Fibroblast of the aortic adventitia (primary cell): ENCODE measurements around the gene HKDC1. TPM values are rescaled to one million over a fixed set of nuclear protein-coding genes. Genes with fewer than 3 reads are reported as not detected.

Experiments used
- DNase-seq: peaks from one replicate; pipeline ENCODE4 v3.0.0-alpha.2; 2010; ENCODE audit warnings: low read depth
- H3K4me3 ChIP-seq: 2 replicates; pipeline ENCODE4 v1.5.1; 2011; ENCODE audit warnings: low read depth, mild to moderate bottlenecking, control low read depth, low read length, moderate library complexity
- total RNA-seq: library from RNA; depleted of rRNA; stranded (reverse); fragments of >200 nt; gene quantifications from 2 replicates; pipeline ENCODE4 v1.2.3, GENCODE V29; 2012; ENCODE audit warnings: low replicate concordance
- TF ChIP-seq, protein P1 (sequence below): IDR thresholded peaks from 2 replicates; pipeline ENCODE4 v1.5.1; 2011; ENCODE audit warnings: mild to moderate bottlenecking, low read length, control low read depth, inconsistent platforms; ENCODE audit not compliant: insufficient read depth

Gene HKDC1
- total RNA-seq, 1 donor: 0.09 TPM

DNA sequence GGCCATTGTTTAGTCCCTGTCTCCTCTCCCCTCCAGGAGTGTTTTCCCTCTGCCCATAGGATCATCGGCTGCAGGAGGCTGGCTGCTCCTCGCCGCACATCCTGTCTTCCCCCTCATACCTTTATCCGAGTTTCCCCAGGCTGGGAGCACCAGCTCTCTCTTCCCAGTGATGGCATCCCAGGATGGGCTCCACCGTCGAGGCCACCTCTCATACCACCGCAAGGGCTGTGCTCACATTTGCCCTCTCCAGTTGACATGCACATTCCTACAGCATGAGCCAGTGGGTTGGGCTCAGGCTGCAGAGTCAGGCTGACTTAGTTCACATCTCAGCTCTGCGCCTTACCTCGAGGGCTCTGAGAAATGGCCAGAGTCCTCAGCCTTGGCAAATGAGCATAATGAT is 12.1 kb downstream of the HKDC1 start:
- H3K4me3 ChIP-seq: no peak overlapping the region
- TF ChIP-seq, protein P1, sequence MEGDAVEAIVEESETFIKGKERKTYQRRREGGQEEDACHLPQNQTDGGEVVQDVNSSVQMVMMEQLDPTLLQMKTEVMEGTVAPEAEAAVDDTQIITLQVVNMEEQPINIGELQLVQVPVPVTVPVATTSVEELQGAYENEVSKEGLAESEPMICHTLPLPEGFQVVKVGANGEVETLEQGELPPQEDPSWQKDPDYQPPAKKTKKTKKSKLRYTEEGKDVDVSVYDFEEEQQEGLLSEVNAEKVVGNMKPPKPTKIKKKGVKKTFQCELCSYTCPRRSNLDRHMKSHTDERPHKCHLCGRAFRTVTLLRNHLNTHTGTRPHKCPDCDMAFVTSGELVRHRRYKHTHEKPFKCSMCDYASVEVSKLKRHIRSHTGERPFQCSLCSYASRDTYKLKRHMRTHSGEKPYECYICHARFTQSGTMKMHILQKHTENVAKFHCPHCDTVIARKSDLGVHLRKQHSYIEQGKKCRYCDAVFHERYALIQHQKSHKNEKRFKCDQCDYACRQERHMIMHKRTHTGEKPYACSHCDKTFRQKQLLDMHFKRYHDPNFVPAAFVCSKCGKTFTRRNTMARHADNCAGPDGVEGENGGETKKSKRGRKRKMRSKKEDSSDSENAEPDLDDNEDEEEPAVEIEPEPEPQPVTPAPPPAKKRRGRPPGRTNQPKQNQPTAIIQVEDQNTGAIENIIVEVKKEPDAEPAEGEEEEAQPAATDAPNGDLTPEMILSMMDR: peak; percentile 17
- peak; percentile 76 for DNase-seq

DNA sequence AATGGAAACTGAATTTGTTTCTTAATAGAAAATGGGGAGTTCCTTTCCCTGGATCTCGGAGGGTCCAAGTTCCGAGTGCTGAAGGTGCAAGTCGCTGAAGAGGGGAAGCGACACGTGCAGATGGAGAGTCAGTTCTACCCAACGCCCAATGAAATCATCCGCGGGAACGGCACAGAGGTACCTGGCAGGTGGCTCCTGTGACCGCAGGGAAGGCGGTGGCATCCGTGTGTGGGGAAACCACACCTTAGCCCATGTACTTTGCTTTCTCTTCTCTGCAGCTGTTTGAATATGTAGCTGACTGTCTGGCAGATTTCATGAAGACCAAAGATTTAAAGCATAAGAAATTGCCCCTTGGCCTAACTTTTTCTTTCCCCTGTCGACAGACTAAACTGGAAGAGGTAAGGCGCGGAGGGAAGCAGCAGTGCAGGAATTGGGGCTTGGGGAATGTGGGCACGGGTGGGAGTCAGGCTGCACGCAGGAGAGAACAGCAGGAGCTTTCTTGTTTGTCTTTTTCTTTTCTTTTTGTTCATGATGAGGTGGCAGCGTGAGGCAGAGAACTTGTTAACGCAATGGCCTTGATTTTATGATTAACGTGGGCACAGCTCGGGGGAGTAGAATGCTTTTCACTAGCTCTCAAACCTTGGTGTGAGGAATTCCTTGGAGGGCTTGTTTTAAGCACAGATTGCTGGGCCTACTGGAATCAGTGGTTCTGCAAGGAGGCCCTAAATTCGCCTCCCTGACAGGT is 12.8 kb downstream of the HKDC1 start:
- TF ChIP-seq, protein P1: no peak
- no peak for DNase-seq
- H3K4me3 ChIP-seq: no peak overlapping the region

DNA sequence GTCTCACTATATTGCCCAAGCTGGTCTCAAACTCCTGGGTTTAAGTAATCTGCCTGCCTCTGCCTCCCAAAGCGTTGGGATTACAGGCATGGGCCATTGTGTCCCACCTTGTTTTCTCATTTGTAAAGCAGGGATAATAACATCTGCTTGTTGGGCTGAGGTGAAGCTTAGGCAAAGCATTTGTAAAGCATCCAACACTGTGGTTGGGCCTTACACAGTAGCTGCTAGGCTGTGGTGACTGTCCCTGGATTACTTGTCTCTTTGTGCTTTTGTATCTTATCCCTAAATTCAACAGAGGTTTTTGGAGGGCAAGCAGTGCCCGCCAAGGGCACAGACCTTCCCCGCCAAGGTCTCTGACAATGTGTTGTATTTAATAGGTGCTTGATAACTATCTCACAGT is 14.3 kb downstream of the HKDC1 start:
- H3K4me3 ChIP-seq: no peak overlapping the region
- TF ChIP-seq, protein P1: no peak
- DNase-seq: no peak

DNA sequence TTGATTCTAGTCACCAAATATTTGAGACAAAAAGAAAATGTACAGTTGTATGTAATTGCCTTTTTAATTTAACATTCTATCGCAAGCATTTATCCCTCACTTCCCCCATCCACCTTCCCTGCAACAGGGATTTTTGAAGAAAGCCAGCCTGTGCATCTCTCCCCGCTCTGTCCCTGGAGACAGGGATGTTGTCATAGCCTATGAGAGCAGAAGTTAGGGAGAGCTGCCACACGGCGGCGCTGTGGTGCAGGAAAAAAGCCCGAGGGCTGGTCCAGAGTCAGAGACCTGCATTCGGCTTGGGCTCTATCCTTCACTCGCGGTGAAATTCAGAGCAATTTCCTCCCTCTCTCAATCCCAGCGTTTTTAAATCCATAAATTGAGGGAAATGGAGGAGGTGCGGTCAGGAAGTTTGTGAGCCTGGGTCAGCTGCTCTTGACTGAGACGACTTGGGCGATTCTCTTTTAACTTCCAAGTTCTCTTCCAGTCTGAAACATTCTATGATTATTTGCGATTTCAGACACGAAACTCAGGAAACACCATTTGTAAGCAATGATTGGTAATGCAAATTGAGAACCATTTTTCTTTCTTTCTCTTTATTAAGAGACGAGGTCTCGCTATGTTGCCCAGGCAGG is 17.5 kb downstream of the HKDC1 start:
- H3K4me3 ChIP-seq: no peak overlapping the region
- peak; percentile 83 for DNase-seq
- TF ChIP-seq, protein P1: peak; percentile 91

DNA sequence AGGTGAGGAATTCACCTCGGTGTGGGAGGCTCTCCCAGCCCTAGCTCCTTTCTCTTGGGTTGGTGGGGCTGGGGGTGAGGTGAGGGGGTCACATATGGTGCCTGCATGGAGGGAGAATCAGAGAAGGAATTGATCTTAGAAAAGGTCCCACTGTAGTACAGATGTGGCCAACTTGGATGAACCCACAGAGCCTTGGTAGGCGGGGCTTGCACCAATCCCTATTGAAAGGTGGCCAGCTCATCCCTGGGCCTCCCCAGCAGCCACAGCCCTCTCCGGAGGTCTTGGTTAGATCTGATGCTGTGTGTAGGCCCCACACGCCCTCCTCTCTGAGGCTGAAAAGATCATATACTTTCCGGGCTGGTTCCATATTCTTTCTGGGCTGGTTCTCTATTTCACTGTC is 19.0 kb downstream of the HKDC1 start:
- TF ChIP-seq, protein P1: no peak
- no peak overlapping the region for H3K4me3 ChIP-seq
- no peak for DNase-seq

DNA sequence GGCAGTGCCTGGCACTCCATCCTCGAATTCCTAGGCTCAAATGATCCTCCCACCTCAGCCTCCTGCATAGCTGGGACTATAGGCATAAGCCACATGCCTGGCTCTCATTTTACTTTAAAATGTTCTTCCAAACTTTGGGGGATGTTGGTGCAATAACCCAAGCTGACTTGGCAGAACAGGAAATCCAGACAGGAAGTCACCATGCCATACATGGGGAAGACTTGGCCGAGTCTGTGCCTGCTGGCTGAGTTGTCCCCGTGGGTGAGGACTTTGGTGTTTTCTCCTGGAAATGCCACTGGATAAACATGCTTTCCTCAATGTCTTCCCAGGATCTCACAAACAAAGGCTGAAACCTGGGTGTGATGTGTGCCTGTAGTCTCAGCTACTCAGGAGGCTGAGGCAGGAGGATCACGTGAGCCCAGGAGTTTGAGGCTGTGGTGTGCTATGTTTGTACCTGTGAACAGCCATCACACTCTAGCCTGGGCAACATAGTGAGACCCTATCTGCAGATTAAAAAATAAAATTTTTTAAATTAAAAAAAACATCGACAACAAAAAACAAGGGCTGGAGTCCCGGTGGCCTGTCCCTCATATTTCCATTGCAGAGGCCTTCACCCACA is 19.8 kb downstream of the HKDC1 start:
- no peak overlapping the region for H3K4me3 ChIP-seq
- DNase-seq: peak; percentile 57
- TF ChIP-seq, protein P1: no peak
